ENCODE data around the gene MYF6.
A peak's percentile ranks its signal among the peaks of the same experiment; 100 is the strongest.

The MYF6 gene

GRCh38 chr12:80704420-80704819, 3.0 kb upstream of the MYF6 start:
- Histone ChIP-seq H3K4me1 (ENCODE audit: control insufficient read depth, insufficient read depth, low read length, poor library complexity, severe bottlenecking) (no peaks in the 10 kb centered on the region), H3K36me3 (ENCODE audit: control insufficient read depth, insufficient read depth, low read length) (no peaks in the 10 kb centered on the region), H3K27ac (ENCODE audit: low read depth, low read length, severe bottlenecking) (no peak overlapping the region), H3K9me3 (ENCODE audit: control insufficient read depth, low read length) (no peaks in the 10 kb centered on the region), H3K4me3 (ENCODE audit: extremely low read depth, insufficient read depth, low read length, poor library complexity, severe bottlenecking) (no peak overlapping the region)
- no CpG with 5 or more reads among the region's 2 CpGs for WGBS, 2 experiments (ENCODE audit: insufficient coverage in 2 of 2)

- Histone ChIP-seq H3K27ac (ENCODE audit: low read depth, low read length, severe bottlenecking) (no peak overlapping the region), H3K9me3 (ENCODE audit: control insufficient read depth, low read length) (no peaks in the 10 kb centered on the region), H3K4me1 (ENCODE audit: control insufficient read depth, insufficient read depth, low read length, poor library complexity, severe bottlenecking) (no peaks in the 10 kb centered on the region), H3K4me3 (ENCODE audit: extremely low read depth, insufficient read depth, low read length, poor library complexity, severe bottlenecking) (peak overlapping the region; percentile 24), H3K36me3 (ENCODE audit: control insufficient read depth, insufficient read depth, low read length) (no peaks in the 10 kb centered on the region)
- 30 to 40% methylated on average over 19 to 21 of the region's 21 CpGs for WGBS, 2 experiments (ENCODE audit: insufficient coverage in 2 of 2)
Observed at GRCh38 chr12:80707830-80708258, 410 bp downstream of the MYF6 start.

DNA sequence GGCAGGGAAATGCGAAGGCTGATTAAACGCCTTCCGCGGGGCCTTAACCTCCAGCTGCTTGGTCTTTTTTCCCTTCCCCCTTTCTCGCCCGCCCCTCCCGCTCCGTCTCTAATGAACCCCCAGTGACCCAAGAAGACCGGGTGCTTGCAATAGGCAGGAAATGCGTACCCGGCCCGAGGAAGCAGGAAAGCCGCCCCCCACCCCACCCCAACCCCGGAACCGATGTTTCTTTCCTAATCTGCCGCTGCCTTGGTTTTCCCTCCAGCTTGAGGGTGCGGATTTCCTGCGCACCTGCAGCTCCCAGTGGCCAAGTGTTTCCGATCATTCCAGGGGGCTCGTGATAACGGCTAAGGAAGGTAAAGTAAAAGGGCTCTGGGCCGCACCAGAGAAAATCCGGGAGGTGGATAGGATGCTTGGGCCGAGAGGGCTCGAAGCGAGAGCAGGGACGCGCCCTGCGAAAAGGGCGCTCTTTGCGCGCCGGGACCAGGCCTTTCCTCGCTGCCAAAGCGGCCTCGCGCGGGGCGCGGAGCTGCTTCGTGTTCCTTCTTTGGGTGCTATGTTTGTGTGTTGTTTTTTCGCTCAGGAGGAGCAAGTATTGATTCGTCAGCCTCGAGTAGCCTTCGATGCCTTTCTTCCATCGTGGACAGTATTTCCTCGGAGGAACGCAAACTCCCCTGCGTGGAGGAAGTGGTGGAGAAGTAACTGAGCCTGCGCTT, 983 bp downstream of the MYF6 start:
- WGBS, 2 experiments (ENCODE audit: insufficient coverage in 2 of 2): 1 to 2% methylated on average over 21 to 35 of the region's 50 CpGs
- H3K36me3 ChIP-seq (ENCODE audit: control insufficient read depth, insufficient read depth, low read length): no peaks in the 10 kb centered on the region
- peak overlapping the region; percentile 24 for H3K4me3 ChIP-seq (ENCODE audit: extremely low read depth, insufficient read depth, low read length, poor library complexity, severe bottlenecking)
- H3K27ac ChIP-seq (ENCODE audit: low read depth, low read length, severe bottlenecking): no peak overlapping the region
- H3K9me3 ChIP-seq (ENCODE audit: control insufficient read depth, low read length): no peaks in the 10 kb centered on the region
- H3K4me1 ChIP-seq (ENCODE audit: control insufficient read depth, insufficient read depth, low read length, poor library complexity, severe bottlenecking): no peaks in the 10 kb centered on the region

DNA sequence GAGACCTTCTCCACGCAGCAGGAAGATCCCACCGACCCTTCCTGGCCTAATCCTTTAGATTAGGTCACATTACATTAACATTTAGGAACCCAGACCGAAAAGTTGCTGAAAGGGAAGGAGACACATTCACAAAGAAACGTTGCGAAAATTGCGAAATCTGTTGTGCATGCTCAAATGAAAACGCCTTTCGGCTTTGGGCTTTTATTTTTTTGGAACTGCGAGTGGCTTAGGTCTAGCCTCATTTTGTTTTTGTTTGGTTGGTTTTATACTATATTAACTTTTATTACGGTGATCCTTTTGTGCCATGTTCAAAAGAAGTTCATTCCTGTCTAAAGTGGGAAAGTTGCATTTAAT, 1.5 kb downstream of the MYF6 start:
- no peaks in the 10 kb centered on the region for H3K4me1 ChIP-seq (ENCODE audit: control insufficient read depth, insufficient read depth, low read length, poor library complexity, severe bottlenecking)
- no peaks in the 10 kb centered on the region for H3K36me3 ChIP-seq (ENCODE audit: control insufficient read depth, insufficient read depth, low read length)
- H3K4me3 ChIP-seq (ENCODE audit: extremely low read depth, insufficient read depth, low read length, poor library complexity, severe bottlenecking): peak overlapping the region; percentile 24
- H3K9me3 ChIP-seq (ENCODE audit: control insufficient read depth, low read length): no peaks in the 10 kb centered on the region
- no peak overlapping the region for H3K27ac ChIP-seq (ENCODE audit: low read depth, low read length, severe bottlenecking)
- 34 to 59% methylated on average over 7 to 9 of the region's 10 CpGs for WGBS, 2 experiments (ENCODE audit: insufficient coverage in 2 of 2)

DNA sequence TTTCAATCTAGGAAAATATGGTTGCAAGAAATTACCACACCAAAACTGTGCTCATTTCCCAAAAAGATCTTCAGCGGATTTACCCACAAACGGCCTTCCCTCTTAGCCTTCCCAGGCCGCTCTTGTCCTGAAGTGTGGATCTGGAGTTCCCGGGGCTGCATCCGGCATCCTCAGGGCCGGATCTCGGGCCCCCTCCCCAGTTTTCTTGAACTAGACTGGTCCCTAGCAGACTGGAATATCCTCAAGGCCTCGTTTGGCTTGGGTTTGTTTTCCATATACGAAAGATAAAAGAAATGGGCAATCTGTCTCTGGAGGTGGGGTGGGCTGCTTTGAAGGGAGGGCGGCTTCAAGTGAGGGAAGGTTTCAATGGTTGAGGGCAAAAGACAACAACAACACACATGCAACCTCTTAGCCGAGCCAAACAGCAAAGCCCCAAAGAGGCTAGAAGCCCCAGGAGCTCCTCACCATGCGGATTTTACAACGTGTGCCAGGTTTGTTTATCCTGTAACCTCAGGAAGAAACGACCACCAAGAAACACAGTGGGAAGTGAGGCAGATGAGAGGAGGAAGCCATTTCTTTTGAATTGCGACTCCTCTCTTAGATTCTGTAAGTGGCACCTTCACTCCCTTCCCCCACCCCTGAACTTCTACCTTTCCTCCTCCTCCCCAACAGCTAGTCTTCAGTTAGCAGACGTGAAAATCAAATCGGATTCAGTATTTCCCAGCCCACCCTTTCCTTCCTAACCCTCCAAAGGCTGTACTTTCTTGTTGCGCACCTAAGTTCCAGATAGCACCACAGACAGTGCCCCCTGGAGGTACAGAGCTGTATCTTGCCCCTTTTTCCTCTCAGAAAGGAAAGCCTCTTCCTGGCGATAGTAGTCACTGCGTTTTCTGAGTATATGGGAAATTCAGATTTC, 2.6 kb downstream of the MYF6 start:
- 44 to 52% methylated on average over 9 to 12 of the region's 20 CpGs for whole genome bisulfite sequencing, 2 experiments (ENCODE audit: insufficient coverage in 2 of 2)
- H3K9me3 ChIP-seq (ENCODE audit: control insufficient read depth, low read length): no peaks in the 10 kb centered on the region
- H3K4me1 ChIP-seq (ENCODE audit: control insufficient read depth, insufficient read depth, low read length, poor library complexity, severe bottlenecking): no peaks in the 10 kb centered on the region
- H3K36me3 ChIP-seq (ENCODE audit: control insufficient read depth, insufficient read depth, low read length): no peaks in the 10 kb centered on the region
- H3K27ac ChIP-seq (ENCODE audit: low read depth, low read length, severe bottlenecking): no peak overlapping the region
- H3K4me3 ChIP-seq (ENCODE audit: extremely low read depth, insufficient read depth, low read length, poor library complexity, severe bottlenecking): no peak overlapping the region

GRCh38 chr12:80710727-80711449, 3.5 kb downstream of the MYF6 start:
- 88% methylated on average over 1 of the region's 1 CpG; no CpG with 5 or more reads in 1 of the 2 experiments for WGBS, 2 experiments (ENCODE audit: insufficient coverage in 2 of 2)
- Histone ChIP-seq H3K36me3 (ENCODE audit: control insufficient read depth, insufficient read depth, low read length) (no peaks in the 10 kb centered on the region), H3K27ac (ENCODE audit: low read depth, low read length, severe bottlenecking) (no peak overlapping the region), H3K4me1 (ENCODE audit: control insufficient read depth, insufficient read depth, low read length, poor library complexity, severe bottlenecking) (no peaks in the 10 kb centered on the region), H3K4me3 (ENCODE audit: extremely low read depth, insufficient read depth, low read length, poor library complexity, severe bottlenecking) (no peak overlapping the region), H3K9me3 (ENCODE audit: control insufficient read depth, low read length) (no peaks in the 10 kb centered on the region)

DNA sequence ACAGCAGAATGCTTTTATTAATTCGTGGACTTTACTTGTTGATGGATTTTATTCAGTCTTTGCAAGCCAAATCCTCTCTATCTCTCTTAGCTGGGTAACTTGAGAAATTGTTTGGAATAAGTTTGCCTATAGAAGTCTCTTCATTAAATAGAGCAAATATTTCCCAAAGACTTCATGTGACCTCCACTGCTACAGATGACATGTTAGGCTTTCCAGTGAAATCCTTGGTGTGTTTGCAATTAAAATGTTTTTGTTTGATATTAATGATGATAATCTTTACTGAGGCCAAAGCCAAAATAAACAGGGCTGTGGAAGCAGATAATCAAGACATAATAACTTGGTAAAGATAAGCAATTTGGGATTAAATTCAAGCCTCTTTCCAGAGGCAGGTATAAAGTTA, 4.4 kb downstream of the MYF6 start:
- Histone ChIP-seq H3K36me3 (ENCODE audit: control insufficient read depth, insufficient read depth, low read length) (no peaks in the 10 kb centered on the region), H3K4me1 (ENCODE audit: control insufficient read depth, insufficient read depth, low read length, poor library complexity, severe bottlenecking) (no peaks in the 10 kb centered on the region), H3K9me3 (ENCODE audit: control insufficient read depth, low read length) (no peaks in the 10 kb centered on the region), H3K27ac (ENCODE audit: low read depth, low read length, severe bottlenecking) (no peak overlapping the region), H3K4me3 (ENCODE audit: extremely low read depth, insufficient read depth, low read length, poor library complexity, severe bottlenecking) (no peak overlapping the region)
- WGBS, 2 experiments (ENCODE audit: insufficient coverage in 2 of 2): no CpG with 5 or more reads among the region's 1 CpG

DNA sequence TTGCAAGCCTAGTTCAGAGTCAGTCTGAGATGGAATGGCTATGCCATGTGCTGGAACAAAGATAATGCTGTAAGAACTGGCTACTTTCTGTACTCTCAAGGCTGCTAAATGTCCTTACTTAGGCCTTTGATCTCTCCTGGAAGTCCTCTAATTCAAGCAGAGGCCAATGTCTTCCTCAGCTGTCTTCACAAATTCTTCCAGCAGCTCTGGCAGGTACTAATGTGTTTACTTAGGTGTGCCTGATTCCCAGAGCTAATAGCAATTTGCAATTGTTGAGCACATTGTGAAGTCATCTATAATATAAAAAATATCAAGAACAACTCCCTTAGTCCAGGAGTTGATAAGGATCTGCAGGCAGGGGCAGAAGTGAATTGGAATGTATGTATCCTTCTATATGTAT, 5.4 kb downstream of the MYF6 start:
- no peaks in the 10 kb centered on the region for H3K4me1 ChIP-seq (ENCODE audit: control insufficient read depth, insufficient read depth, low read length, poor library complexity, severe bottlenecking)
- no peak overlapping the region for H3K4me3 ChIP-seq (ENCODE audit: extremely low read depth, insufficient read depth, low read length, poor library complexity, severe bottlenecking)
- H3K27ac ChIP-seq (ENCODE audit: low read depth, low read length, severe bottlenecking): no peak overlapping the region
- no peaks in the 10 kb centered on the region for H3K9me3 ChIP-seq (ENCODE audit: control insufficient read depth, low read length)
- H3K36me3 ChIP-seq (ENCODE audit: control insufficient read depth, insufficient read depth, low read length): no peaks in the 10 kb centered on the region

- no peaks in the 10 kb centered on the region for H3K9me3 ChIP-seq (ENCODE audit: control insufficient read depth, low read length)
- no peaks in the 10 kb centered on the region for H3K36me3 ChIP-seq (ENCODE audit: control insufficient read depth, insufficient read depth, low read length)
- 80% methylated on average over 1 of the region's 4 CpGs; no CpG with 5 or more reads in 1 of the 2 experiments for WGBS, 2 experiments (ENCODE audit: insufficient coverage in 2 of 2)
- H3K27ac ChIP-seq (ENCODE audit: low read depth, low read length, severe bottlenecking): no peak overlapping the region
- no peaks in the 10 kb centered on the region for H3K4me1 ChIP-seq (ENCODE audit: control insufficient read depth, insufficient read depth, low read length, poor library complexity, severe bottlenecking)
- no peak overlapping the region for H3K4me3 ChIP-seq (ENCODE audit: extremely low read depth, insufficient read depth, low read length, poor library complexity, severe bottlenecking)
Observed at GRCh38 chr12:80713419-80713818, 6.0 kb downstream of the MYF6 start.

GRCh38 chr12:80714055-80714454, 6.6 kb downstream of the MYF6 start:
- Histone ChIP-seq H3K9me3 (ENCODE audit: control insufficient read depth, low read length) (no peaks in the 10 kb centered on the region), H3K4me3 (ENCODE audit: extremely low read depth, insufficient read depth, low read length, poor library complexity, severe bottlenecking) (no peak overlapping the region), H3K4me1 (ENCODE audit: control insufficient read depth, insufficient read depth, low read length, poor library complexity, severe bottlenecking) (no peaks in the 10 kb centered on the region), H3K27ac (ENCODE audit: low read depth, low read length, severe bottlenecking) (no peak overlapping the region), H3K36me3 (ENCODE audit: control insufficient read depth, insufficient read depth, low read length) (no peaks in the 10 kb centered on the region)
- WGBS, 2 experiments (ENCODE audit: insufficient coverage in 2 of 2): 7 to 8% methylated on average over 11 to 14 of the region's 16 CpGs
